ENCODE results near the gene FTH1.

DNA sequence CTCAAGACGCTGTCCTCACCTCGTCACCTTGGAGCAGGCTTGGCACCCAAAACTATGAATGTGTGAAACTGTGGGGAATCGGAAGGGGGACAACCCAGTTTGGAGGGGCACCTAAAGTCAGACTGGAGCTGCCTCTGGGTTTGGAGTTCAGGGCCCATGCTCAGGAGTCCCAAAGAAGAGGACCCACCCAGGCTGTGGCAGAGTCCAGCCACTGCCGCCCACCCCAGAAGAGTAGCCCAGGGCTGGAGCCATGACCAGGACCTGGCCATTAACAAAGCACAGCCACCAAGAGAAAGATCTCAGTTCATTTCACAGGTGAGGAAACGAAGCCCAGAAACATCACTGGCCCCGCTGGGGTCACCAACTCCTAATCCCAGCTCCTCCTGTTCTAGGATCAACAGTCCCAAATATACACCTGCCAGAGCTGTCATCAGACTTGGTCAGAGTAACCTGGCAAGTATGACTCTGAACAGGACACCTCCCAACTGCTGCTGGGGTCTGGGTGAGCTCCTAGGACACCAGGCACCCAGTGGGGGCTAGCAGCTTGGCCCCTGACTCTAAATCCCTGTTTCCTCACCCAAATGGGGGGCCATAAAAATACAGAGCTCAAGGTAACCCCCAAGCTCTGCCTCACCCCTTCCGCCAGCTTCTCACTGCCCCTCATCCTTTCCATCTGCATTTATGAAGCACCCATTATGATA, 52.8 kb downstream of the FTH1 start:
- TF ChIP-seq TAF1 (conservative IDR thresholded peaks at IDR 0.05) (no peak), FOXA1 (IDR thresholded peaks at IDR 0.05) (no peak), GABPA (IDR thresholded peaks at IDR 0.05 in 1 of 2, conservative IDR thresholded peaks at IDR 0.05 in 1 of 2) (no peak), RAD21 (IDR thresholded peaks at IDR 0.05) (no peak), MAX (IDR thresholded peaks at IDR 0.05) (no peak), YY1 (IDR thresholded peaks at IDR 0.05) (no peak), ATF3 (IDR thresholded peaks at IDR 0.05) (no peak), JUND (IDR thresholded peaks at IDR 0.05) (no peak), SP1 (IDR thresholded peaks at IDR 0.05) (no peak), EGR1 (IDR thresholded peaks at IDR 0.05; ENCODE audit: low read depth in 2 of 2) (no peak), REST (IDR thresholded peaks at IDR 0.05) (no peak)
- TF ChIP-seq, protein P1, sequence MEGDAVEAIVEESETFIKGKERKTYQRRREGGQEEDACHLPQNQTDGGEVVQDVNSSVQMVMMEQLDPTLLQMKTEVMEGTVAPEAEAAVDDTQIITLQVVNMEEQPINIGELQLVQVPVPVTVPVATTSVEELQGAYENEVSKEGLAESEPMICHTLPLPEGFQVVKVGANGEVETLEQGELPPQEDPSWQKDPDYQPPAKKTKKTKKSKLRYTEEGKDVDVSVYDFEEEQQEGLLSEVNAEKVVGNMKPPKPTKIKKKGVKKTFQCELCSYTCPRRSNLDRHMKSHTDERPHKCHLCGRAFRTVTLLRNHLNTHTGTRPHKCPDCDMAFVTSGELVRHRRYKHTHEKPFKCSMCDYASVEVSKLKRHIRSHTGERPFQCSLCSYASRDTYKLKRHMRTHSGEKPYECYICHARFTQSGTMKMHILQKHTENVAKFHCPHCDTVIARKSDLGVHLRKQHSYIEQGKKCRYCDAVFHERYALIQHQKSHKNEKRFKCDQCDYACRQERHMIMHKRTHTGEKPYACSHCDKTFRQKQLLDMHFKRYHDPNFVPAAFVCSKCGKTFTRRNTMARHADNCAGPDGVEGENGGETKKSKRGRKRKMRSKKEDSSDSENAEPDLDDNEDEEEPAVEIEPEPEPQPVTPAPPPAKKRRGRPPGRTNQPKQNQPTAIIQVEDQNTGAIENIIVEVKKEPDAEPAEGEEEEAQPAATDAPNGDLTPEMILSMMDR (IDR thresholded peaks at IDR 0.05; ENCODE audit: low read depth, low read length, missing input control), result no peak
